ENCODE results near the gene ADAMTSL1.

DNA sequence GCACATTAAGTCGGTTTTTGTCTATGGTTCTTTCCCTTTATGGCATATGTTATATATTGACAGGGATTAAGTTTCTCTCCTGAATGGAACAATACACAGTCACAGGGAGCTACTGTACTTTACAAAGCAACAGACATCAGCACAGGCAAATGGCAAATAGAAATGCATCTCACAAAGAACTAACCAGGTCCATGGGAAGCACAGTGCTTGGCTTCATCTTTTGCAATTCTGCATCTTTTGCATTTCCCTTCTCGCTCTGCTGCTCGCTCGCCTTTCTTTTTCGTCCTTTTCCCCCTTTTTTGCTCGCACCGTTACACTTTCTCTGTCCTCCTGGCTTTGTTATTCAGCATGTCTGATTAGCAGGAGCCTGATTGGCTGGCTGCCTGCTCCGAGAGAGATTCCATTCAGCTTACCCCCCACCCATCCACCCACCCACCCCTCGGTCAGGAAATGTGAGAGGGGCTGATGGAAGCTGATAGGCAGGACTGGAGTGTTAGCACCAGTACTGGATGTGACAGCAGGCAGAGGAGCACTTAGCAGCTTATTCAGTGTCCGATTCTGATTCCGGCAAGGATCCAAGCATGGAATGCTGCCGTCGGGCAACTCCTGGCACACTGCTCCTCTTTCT is at the start of gene ADAMTSL1:
- no peak for TF ChIP-seq CTCF (IDR thresholded peaks at IDR 0.05 in 2 of 3, conservative IDR thresholded peaks at IDR 0.05 in 1 of 3; ENCODE audit: borderline replicate concordance in 1 of 3, insufficient read depth in 1 of 3, low read depth in 2 of 3, low read length in 2 of 3)
- TF ChIP-seq EZH2 (IDR thresholded peaks at IDR 0.05): no peak
